MCF 10A (cell line): ENCODE results near the gene CD151. TPM values are rescaled to one million over a fixed set of nuclear protein-coding genes. Genes with fewer than 3 reads are reported as not detected.

Source experiments
- Bru-seq: library from RNA; stranded (reverse); fragments of 400-500 nt; gene quantifications from one replicate; lab custom pipeline; 2021; lab: Mats Ljungman, UMichigan
- BruChase-seq, 2 experiments: library from RNA; stranded (reverse); fragments of 400-500 nt; gene quantifications; one replicate each; lab custom pipeline; 2021; lab: Mats Ljungman, UMichigan
- BruUV-seq: library from RNA; stranded (reverse); fragments of 400-500 nt; replicated peaks from 2 replicates; lab custom pipeline; 2021; lab: Mats Ljungman, UMichigan
- CTCF ChIA-PET: fragments of 300-600 bp; sonication (Branson Sonifier 250); formaldehyde crosslinking; extraction: SDS; loops from one replicate; lab custom pipeline; 2021; ENCODE audit warnings: antibody characterized with exemption, inconsistent platforms; lab: Yijun Ruan, JAX
- POLR2A ChIA-PET: fragments of 300-600, 350-650 bp; sonication (Branson Sonifier 250); formaldehyde crosslinking; extraction: SDS; loops from one replicate; lab custom pipeline; 2020; ENCODE audit warnings: antibody characterized with exemption, inconsistent platforms; lab: Yijun Ruan, JAX
- DNase-seq: peaks from one replicate; pipeline ENCODE4 v3.0.0-alpha.2; 2018; ENCODE audit not compliant: unreplicated experiment
- H3K27ac Mint-ChIP-seq: one replicate; pipeline ENCODE4 v1.8.0; 2022; ENCODE audit warnings: mild to moderate bottlenecking, low read depth, mixed read lengths; ENCODE audit not compliant: unreplicated experiment
- H3K27me3 Mint-ChIP-seq: one replicate; pipeline ENCODE4 v1.8.0; 2022; ENCODE audit warnings: mixed read lengths; ENCODE audit not compliant: insufficient read depth, unreplicated experiment
- H3K36me3 Mint-ChIP-seq: one replicate; pipeline ENCODE4 v1.8.0; 2022; ENCODE audit warnings: mild to moderate bottlenecking, moderate library complexity, mixed read lengths; ENCODE audit not compliant: insufficient read depth, unreplicated experiment
- H3K4me1 Mint-ChIP-seq: one replicate; pipeline ENCODE4 v1.8.0; 2022; ENCODE audit warnings: mixed read lengths; ENCODE audit not compliant: insufficient read depth, unreplicated experiment
- H3K4me3 Mint-ChIP-seq: one replicate; pipeline ENCODE4 v1.8.0; 2022; ENCODE audit warnings: mild to moderate bottlenecking, moderate library complexity, mixed read lengths; ENCODE audit not compliant: unreplicated experiment
- H3K9me3 Mint-ChIP-seq: one replicate; pipeline ENCODE4 v1.8.0; 2022; ENCODE audit warnings: mixed read lengths; ENCODE audit not compliant: unreplicated experiment
- intact Hi-C: fragments of 100-400 bp; cut with micrococcal nuclease; formaldehyde crosslinking; loops from 2 replicates; pipeline ENCODE4 v1.14.1; 2022
- long read RNA-seq: library from polyadenylated mRNA; stranded (forward); transcript quantifications from one replicate; pipeline ENCODE4 v2.0.0, GENCODE V29; 2022
- total RNA-seq: library from RNA; stranded (reverse); gene quantifications from 2 replicates; pipeline ENCODE4 v1.2.3, GENCODE V29; 2022
- TF ChIP-seq, protein P1 (sequence below): fragments of 200-600 bp; IDR thresholded peaks from one replicate; pipeline ENCODE4 v1.8.0; 2022; ENCODE audit warnings: antibody characterized with exemption, mild to moderate bottlenecking; ENCODE audit not compliant: unreplicated experiment

The CD151 gene
- total RNA-seq (404 and 412 TPM in 2 replicates), Bru-seq, nascent RNA (percentile 74 among the genes with signal in this experiment), BruChase-seq, experiment 1, labeled RNA remaining after a 6-hour chase (percentile 90 among the genes with signal in this experiment), BruChase-seq, experiment 2, labeled RNA remaining after a 2-hour chase (percentile 74 among the genes with signal in this experiment)
- long read RNA-seq, transcript CD151-220 (8 exons, 1,835 nt), result minor isoform, 7 of 589 reads
- long read RNA-seq, transcript CD151-203 (8 exons, 1,486 nt), result minor isoform, 128 of 589 reads
- long read RNA-seq, transcript CD151-202 (9 exons, 1,658 nt), result major isoform, 216 of 589 reads
- long read RNA-seq, transcript CD151-201 (9 exons, 1,545 nt), result minor isoform, 14 of 589 reads
- long read RNA-seq, partial matches to known transcripts, result 154 of 589 reads
- long read RNA-seq, other reads (novel, unspliced or antisense), result 68 of 589 reads

DNA sequence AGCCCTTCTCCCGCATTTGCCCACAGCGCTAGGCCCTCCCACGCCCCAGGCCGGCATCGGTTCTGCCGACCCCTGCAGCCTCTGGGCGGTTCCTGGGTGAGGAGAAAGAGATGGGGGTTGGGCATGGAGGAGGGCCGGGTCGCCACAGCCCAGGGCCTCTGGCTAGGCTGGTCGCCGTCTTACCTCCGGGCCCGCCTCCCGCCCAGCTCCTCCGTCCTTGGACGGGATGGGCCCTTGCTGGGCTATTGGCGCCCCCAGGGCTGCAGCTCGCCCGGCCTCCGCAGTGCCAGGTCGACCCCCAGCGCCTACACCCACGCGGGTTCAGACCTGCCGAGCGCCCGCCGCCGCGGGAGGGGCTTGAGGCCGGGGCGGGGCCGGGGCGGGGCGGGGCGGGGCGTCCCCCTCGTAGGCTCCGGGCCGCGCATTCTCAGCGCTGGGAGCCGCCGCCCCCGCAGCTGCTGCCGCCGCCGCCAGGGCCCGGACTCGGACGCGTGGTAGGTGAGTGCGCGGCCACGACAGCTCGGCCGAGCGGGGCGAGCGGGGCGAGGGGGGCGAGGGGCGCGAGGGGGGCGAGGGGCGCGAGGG is at the start of gene CD151:
TSS of gene CD151 (plus strand) at position 424 of the 585 bp plus-strand sequence. CDS start 3,118 bp downstream, outside the sequence.
- H3K27me3 Mint-ChIP-seq, result no peaks in the 10 kb centered on the region

DNA sequence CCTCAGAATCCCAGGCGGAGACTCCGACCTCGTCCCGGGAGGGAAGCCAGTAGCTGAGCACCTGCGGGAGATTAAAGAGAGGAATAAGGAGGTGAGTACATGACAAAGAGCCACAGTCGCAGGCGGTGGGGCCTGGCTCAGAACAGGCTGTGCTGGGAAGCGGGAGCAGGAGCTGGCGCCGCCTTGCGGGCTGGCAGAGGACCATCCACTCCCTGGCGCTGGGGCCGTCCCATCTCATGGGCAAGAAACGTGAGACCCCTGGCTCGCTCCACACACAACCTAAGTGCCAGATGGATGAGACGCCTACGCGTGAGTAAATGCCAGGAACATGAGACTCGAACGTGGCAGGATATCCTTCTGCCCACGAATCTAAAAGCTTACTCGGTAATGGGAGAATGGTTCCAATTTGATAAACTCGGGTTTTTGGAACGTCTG is 49.2 kb upstream of the CD151 start:
- intact Hi-C loops, result no loop called here
- no TSS peak for BruUV-seq
- peak; percentile 80 for DNase-seq
- Mint-ChIP-seq H3K4me1 (no peaks in the 10 kb centered on the region), H3K4me3 (no peak overlapping the region), H3K27ac (no peak overlapping the region), H3K36me3 (peaks cover 9% of the 10 kb centered on the region), H3K9me3 (no peaks in the 10 kb centered on the region), H3K27me3 (no peaks in the 10 kb centered on the region)
- TF ChIP-seq, protein P1, sequence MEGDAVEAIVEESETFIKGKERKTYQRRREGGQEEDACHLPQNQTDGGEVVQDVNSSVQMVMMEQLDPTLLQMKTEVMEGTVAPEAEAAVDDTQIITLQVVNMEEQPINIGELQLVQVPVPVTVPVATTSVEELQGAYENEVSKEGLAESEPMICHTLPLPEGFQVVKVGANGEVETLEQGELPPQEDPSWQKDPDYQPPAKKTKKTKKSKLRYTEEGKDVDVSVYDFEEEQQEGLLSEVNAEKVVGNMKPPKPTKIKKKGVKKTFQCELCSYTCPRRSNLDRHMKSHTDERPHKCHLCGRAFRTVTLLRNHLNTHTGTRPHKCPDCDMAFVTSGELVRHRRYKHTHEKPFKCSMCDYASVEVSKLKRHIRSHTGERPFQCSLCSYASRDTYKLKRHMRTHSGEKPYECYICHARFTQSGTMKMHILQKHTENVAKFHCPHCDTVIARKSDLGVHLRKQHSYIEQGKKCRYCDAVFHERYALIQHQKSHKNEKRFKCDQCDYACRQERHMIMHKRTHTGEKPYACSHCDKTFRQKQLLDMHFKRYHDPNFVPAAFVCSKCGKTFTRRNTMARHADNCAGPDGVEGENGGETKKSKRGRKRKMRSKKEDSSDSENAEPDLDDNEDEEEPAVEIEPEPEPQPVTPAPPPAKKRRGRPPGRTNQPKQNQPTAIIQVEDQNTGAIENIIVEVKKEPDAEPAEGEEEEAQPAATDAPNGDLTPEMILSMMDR, result peak; percentile 64
- POLR2A ChIA-PET, result interaction anchor here (0.6 to 2.1 kb wide), 8 partner anchors 11 to 770 kb away, joined by 3 to 9 read pairs (median 3); partner anchors contain the start of gene TALDO1
- CTCF ChIA-PET, result interaction anchor here (0.6 to 1.6 kb wide), 8 partner anchors 10 to 205 kb away, joined by 3 to 5 read pairs (median 3); no protein-coding TSS in a partner anchor

More for the DNA sequence above, at the start of gene CD151:
- intact Hi-C loops, result no loop called here
- Mint-ChIP-seq H3K9me3 (no peaks in the 10 kb centered on the region), H3K27ac (peak within 1 kb of the TSS; percentile 94), H3K4me1 (peaks cover 17% of the 10 kb centered on the region), H3K36me3 (peaks cover 40% of the 10 kb centered on the region), H3K4me3 (peak within 1 kb of the TSS; percentile 81)
- TF ChIP-seq, protein P1, result no peak
- no TSS peak for BruUV-seq
- ChIA-PET POLR2A (interaction anchor here (0.6 to 11.4 kb wide), 9 partner anchors 8 to 256 kb away, joined by 3 to 274 read pairs (median 4); partner anchors contain the start of genes AP2A2, PHRF1, PNPLA2 and POLR2L), CTCF (no interaction called here)
- DNase-seq, result peak; percentile 68

DNA sequence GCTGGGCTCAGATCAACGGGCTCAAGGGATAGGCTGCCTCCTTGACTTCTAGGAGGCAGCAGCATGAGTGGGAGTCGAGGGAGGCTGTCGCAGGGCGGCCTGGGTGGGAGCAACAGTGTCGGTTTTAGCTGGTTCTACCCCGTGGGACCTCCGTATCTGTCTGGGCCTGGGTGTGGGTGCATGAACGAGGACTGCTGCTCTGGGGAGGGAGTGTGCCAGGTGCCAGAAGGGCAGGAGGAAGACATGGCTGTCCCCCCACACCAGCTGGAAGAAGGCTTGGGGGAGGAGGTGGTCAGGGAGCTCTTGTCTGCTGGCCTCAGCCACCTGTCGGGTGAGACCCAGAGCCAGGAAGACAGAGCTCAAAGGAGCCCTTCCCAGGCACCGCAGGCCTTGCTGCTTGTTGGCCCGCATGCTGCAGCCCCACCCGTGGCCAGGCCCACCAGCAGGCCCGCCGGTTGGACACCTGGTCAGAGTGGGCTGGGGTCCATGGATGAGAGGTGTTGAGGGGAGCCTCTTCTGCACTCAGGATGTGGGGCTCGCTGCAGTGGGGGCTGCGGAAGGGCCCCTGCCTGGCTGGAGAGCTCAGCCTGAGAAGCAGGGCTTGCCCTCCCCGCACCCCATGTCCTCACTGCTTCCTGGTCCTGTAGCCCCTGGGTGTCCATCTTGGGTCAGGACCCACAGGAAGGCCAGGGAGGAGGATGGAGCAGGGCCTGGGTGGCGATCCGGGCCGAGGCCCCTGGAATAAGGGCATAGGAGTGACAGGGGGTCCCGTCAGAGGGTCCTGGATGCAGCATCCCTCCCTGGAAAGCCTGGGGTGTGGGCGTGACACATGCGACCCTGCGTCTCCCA is 46.3 kb upstream of the CD151 start:
- Mint-ChIP-seq H3K9me3 (no peaks in the 10 kb centered on the region), H3K27me3 (no peaks in the 10 kb centered on the region), H3K4me1 (no peaks in the 10 kb centered on the region), H3K4me3 (no peak overlapping the region), H3K27ac (no peak overlapping the region), H3K36me3 (peaks cover 15% of the 10 kb centered on the region)
- POLR2A ChIA-PET, result interaction anchor here (0.7 to 1.7 kb wide), 5 partner anchors 9 to 92 kb away, joined by 3 to 6 read pairs (median 4); partner anchors contain the start of genes DEAF1, GATD1 and RPLP2
- intact Hi-C loops, result no loop called here
- TF ChIP-seq, protein P1, result no peak
- CTCF ChIA-PET, result interaction anchor here (0.8 kb wide), 1 partner anchor 198 kb away, joined by 4 read pairs; no protein-coding TSS in a partner anchor
- BruUV-seq, result no TSS peak
- DNase-seq, result no peak
